Stimulated activated CD4-positive, alpha-beta T cell treated with anti-CD3 and anti-CD28 coated beads, Interleukin-1b, Interleukin-23, amount 100 ng/mL, for 4 hours (primary cell): ENCODE measurements around the gene ALLC.

Experiments
- DNase-seq, 2 donors: peaks; one replicate each; pipeline ENCODE4 v3.0.0-alpha.2; 2020; ENCODE audit warnings: low read depth in 2 of 2

Gene ALLC

GRCh38 chr2:3725458-3726250, 67.7 kb downstream of the ALLC start:
- DNase-seq, result no peak

GRCh38 chr2:3726511-3726910, 68.5 kb downstream of the ALLC start:
- no peak for DNase-seq

- no peak for DNase-seq
Measured at GRCh38 chr2:3727397-3728045, 69.5 kb downstream of the ALLC start.

DNA sequence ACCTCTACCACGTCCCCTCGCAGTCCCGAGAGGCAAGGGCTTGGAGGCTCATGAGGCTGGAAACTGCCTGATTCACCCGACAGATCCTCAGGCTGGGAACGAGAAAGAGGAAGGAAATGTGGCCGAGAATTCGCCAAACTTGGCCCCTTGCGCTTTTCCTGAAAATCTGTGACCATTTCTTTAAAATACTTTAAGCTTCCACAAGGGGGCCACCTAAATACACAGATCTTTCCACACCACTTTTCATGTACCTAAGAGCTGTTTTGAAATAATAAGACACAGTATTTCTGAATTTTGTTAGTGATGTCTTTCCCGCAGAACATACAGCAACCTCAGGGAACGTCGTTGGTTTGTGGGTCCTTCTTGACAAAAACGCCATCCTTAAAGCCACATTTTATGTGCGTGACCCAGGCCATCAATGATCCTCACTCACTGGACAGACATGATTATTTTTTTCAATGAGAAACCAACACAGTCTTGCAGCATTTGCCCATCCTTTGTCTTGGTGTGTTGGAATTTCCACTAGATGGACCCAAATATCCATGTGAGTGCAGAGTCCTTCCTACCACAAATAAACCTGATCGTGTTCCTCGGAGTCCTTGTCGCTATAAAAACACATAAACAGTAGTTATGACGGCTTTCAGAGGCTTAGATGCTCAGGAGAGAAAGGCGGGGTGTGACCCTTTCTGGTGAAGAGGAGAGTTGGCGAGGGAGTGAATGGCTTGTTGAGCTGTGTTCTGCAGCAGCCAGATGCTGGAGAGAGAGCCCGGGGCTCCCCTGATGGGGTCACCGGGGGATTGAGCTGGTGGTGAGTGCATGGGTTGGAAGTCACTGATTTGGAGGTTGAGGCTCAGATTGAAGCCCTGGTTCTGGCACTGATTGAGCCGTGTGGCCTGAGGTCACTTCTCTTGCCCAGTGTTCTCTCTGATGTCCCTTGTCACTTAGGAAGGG, 70.4 kb downstream of the ALLC start:
- no peak for DNase-seq

DNA sequence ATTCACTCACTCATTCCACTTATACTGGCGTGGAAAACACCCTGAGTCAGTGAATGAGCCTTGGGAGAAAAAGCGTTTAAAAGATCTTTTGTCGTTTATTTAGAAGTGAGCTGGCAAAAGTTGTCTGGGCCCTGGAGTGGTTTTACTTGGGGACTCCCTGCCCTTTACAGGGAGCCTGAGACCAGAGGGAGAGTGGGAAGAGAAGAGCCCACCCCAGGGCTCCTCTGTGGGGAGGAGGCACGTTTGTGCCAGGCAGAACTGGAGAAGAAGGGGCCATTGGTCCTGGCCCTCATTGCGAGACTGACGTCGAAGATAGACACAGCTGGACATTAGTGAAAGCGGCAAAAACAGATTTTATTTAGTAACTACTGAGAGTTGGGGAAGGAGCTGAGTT, 71.1 kb downstream of the ALLC start:
- no peak for DNase-seq

DNA sequence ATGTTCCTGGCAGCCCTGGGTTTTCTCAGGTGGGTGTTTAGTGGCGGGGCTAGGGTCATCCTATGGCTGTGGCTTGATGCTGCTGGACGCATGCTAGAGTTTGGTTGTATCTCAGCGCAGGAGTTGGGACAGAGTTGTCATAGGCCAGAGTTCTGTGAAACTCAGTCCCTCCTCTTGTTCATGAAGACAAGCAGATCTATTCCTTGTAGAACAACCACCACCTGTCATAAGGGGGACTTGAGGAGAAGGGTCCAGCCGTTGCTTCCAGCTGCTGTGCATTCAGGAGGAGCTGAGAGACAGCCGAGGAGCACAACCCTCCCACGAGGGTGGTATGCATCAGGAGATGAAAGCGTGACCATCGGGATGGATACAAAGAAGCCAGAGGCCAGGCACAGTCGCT, 71.8 kb downstream of the ALLC start:
- no peak for DNase-seq

DNA sequence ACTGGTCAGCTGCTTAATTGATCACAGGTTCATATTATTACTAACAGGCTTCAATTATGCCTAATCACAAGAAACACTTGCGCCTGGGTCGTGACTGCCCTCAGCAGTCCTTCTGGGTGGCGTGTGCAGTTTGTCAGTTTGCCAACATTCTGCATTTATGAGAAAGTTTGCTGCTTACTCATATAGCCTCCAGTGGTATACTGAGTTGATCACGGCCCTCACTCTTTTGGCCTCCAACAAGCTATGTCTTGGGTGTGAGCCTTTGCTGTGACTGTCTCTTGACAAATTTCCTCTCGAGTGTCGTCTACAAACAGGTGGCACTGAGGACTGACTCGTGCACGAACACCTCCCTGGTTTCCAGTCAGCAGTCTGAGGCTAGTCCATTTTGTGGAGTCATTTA, 72.6 kb downstream of the ALLC start:
- DNase-seq, result no peak

DNA sequence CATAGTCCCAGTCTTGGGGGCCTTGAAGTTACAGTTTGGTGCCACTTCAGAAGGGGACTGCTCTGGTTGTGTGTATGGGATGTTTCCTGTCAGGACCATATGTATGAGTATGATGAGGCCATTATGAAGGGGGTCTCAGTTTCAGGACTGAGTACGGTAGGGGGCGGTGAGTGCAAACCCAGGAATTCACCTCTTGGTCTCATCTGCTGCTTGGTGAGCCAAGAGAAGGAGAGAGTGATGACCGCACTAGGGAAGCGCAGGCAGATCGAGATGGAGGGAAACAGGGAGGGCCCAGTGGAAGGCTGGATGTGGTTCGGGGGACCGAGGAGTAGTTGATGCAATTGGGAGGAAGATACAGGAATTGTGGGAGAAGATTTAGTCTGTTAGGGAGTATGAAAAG, 73.8 kb downstream of the ALLC start:
- DNase-seq, result no peak

DNA sequence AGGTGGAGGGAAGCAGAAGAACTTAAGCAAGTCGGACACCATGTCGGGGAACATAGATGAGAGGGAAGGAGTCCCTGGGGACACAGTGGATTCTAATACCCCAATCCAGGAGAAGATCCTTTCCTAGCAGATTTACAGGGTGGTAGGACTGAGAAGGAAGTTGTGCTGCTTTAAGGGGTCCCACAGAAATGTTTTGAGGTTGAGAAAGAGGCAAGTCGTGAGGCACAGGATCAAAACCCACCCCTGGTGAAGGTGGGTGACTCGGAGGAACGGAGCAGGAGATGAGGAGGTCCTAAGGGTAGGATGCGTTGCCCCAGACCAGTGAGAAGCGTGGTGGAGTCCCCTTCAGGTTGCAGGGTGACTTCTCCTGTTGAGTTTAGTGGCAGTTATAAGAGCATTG, 78.1 kb downstream of the ALLC start:
- no peak for DNase-seq

GRCh38 chr2:3737128-3737527, 79.1 kb downstream of the ALLC start:
- no peak for DNase-seq

DNA sequence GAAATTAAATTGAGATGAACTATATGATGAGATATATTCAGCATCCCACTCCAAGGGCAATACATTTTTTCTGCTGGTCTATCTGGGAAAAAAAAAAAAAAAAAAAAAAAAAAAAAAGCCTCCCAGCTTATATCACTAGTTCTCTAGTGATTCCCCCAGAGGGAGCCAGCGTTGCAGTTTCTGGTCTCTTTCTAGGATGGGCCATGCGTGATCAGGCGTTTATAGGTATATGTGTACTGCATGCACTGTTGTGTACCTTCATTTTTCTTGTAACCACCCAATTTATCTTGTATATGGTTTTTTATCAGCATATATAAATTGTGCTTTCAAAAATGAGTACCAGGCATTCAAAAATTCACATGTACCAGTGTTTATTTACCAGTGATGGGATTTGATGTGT, 80.5 kb downstream of the ALLC start:
- no peak for DNase-seq

GRCh38 chr2:3739313-3739712, 81.3 kb downstream of the ALLC start:
- no peak for DNase-seq

DNA sequence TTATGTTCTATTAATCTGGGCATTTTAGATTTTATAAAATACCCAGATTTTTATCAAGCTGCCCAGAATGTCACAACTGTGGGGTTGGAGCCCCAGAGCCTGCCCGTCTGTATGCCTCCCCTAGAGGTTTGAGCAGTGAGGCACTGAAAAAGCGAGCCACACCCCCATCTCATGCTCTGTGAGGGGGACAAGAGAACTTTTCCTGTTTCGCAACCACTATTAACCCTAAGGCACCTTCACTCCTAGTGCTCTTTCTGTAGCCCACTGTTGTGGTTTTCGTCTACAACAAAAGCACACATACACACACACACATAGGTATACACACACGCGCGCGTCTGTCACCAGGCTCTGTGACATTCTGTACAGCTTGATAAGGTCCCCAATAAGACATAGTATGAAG, 83.4 kb downstream of the ALLC start:
- DNase-seq, result no peak

GRCh38 chr2:3741867-3742602, 84.0 kb downstream of the ALLC start:
- DNase-seq, result no peak

DNA sequence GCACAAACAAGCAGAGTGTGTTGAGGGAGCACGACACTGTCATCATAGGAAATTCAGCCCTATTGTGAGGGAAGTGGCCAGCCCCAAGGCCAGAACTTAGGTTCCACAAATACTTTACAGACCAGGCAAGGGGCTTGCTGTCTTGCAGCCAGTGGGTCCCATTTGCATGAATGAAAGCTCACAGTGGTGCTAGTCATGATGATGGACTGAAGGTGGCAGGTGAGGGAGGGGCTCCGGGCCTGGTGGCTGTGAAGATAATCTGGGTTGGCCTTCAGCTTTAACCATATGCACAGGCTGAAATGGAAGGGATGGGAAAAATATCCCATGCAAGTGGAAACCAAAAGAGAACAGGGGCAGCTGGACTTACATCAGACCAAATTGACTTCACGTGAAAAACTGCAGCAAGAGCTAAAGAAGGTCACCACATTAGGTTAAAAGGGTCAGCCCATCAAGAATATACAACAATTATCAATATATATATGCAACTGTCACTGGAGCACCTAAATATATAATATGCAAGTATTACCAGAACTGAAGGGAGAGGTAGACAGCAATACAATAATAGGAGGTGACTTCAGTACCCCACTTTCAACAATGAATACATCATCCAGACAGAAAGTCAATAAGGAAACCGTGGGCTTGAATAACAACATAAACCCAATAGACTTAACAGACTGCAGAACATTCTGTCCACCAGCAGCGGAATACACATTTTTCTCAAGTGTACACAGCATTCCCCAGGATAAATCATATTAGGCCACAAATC, 84.9 kb downstream of the ALLC start:
- DNase-seq, result no peak

GRCh38 chr2:3743951-3744555, 86.1 kb downstream of the ALLC start:
- DNase-seq, result no peak

DNA sequence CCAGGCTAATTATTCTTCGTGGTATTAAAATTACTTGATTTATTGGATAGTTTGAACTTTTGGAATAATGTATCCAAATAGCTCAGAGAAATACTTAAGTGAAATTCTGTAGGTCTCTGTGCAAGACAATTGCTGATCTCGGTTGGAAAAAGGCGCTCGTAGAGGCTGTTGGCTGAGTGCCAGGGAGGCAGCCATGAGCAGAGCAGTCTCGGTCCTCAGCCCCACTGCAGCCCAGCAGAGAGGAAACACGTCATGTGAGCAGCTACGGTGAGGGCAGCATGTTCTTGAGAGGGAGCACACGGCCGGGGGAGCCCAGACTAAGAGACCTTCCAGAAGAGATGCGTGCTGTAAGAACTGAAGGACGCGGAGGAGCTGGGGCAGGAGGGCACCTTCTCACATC, 87.9 kb downstream of the ALLC start:
- DNase-seq, result no peak

DNA sequence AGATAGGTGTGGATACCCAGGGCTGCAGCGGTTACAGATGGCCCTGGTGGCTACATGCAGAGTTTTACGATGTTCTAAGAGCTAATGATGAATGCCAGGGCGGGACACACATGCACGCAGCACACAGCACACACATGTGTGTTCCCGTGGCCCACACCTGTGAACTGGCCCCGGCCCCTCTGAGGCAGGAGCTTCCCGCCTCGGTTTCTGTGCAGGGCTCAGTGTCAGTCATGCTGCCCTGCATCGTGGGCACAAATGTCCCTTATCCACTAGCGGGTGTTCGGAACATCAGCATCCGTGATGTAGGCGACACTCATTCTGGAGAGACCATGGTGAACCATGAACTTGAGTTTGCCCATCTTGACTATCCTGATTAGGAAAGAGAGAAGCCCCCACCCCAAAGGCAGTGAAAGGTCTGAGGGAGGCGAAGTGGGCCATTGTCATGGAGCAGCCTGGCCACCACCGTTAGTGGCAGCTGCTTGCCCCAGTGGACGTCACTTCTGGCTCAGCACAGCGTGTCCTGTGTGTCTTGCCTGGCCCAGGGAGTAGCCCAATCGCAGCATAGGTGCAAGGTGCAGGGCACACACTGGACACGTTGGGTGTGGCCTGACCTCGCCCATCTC, 89.1 kb downstream of the ALLC start:
- no peak for DNase-seq

GRCh38 chr2:3747826-3748225, 89.8 kb downstream of the ALLC start:
- DNase-seq, result no peak

- no peak for DNase-seq
Measured at GRCh38 chr2:3749201-3749600, 91.2 kb downstream of the ALLC start.
